Neuronal stem cell (in vitro differentiated cells): Measurements from ENCODE around the gene YIF1A.
A peak's percentile ranks its signal among the peaks of the same experiment; 100 is the strongest.

ENCODE experiments used
- DNase-seq: peaks from one replicate; pipeline ENCODE4 v3.0.0-alpha.2; 2013; ENCODE audit warnings: low spot score
- H2AFZ ChIP-seq: one replicate; pipeline ENCODE4 v1.6.1; 2013; ENCODE audit warnings: mild to moderate bottlenecking, low read length, inconsistent platforms
- H2AK5ac ChIP-seq: 2 replicates; pipeline ENCODE4 v1.6.1; 2013; ENCODE audit warnings: low read depth, mild to moderate bottlenecking, inconsistent platforms, low read length, moderate library complexity, mixed read lengths
- H2BK120ac ChIP-seq: 2 replicates; pipeline ENCODE4 v1.6.1; 2013; ENCODE audit warnings: low read depth, mild to moderate bottlenecking, inconsistent platforms, low read length, moderate library complexity, mixed read lengths
- H2BK12ac ChIP-seq: one replicate; pipeline ENCODE4 v1.6.1; 2013; ENCODE audit warnings: low read length, inconsistent platforms
- H2BK15ac ChIP-seq: 2 replicates; pipeline ENCODE4 v1.6.1; 2013; ENCODE audit warnings: mild to moderate bottlenecking, low read length, inconsistent platforms, mixed read lengths
- H2BK5ac ChIP-seq: one replicate; pipeline ENCODE4 v1.6.1; 2013; ENCODE audit warnings: inconsistent platforms, mild to moderate bottlenecking, low read length, moderate library complexity
- H3K14ac ChIP-seq: one replicate; pipeline ENCODE4 v1.6.1; 2013; ENCODE audit warnings: low read length, inconsistent platforms
- H3K18ac ChIP-seq: 2 replicates; pipeline ENCODE4 v1.6.1; 2013; ENCODE audit warnings: low read length, inconsistent platforms
- H3K23ac ChIP-seq: 2 replicates; pipeline ENCODE4 v1.6.1; 2013; ENCODE audit warnings: low read depth, mild to moderate bottlenecking, mixed read lengths, low read length, inconsistent platforms; ENCODE audit not compliant: poor library complexity
- H3K27ac ChIP-seq: replicated peaks from 3 replicates; pipeline ENCODE4 v1.5.1; 2013; ENCODE audit warnings: low read length, inconsistent platforms
- H3K27me3 ChIP-seq, 3 experiments: 2 replicates each; pipeline ENCODE4 v1.6.1; 2013; ENCODE audit warnings: low read length in 3 of 3, mild to moderate bottlenecking in 2 of 3, inconsistent platforms in 1 of 3, low read depth in 1 of 3, mixed read lengths in 1 of 3, moderate library complexity in 1 of 3; ENCODE audit not compliant: control insufficient read depth in 3 of 3, insufficient read depth in 3 of 3
- H3K36me3 ChIP-seq, 2 donors: replicated peaks in 1 of 2; 2 replicates each; pipeline ENCODE4 v1.6.1; 2013; ENCODE audit warnings: low read length in 2 of 2; ENCODE audit not compliant: control insufficient read depth in 2 of 2, insufficient read depth in 2 of 2
- H3K4ac ChIP-seq: 2 replicates; pipeline ENCODE4 v1.6.1; 2013; ENCODE audit warnings: inconsistent platforms, mild to moderate bottlenecking, low read length, moderate library complexity
- H3K4me1 ChIP-seq, 2 donors: 1 replicate in 1 of 2; 2 replicates in 1 of 2; pipeline ENCODE4 v1.6.1; 2013; ENCODE audit warnings: low read length in 2 of 2, low read depth in 1 of 2; ENCODE audit not compliant: control insufficient read depth in 2 of 2, insufficient read depth in 1 of 2
- H3K4me2 ChIP-seq: one replicate; pipeline ENCODE4 v1.6.1; 2013; ENCODE audit warnings: mild to moderate bottlenecking, low read length, inconsistent platforms; ENCODE audit not compliant: insufficient read depth, poor library complexity, severe bottlenecking
- H3K4me3 ChIP-seq, 2 donors: 2 replicates each; pipeline ENCODE4 v1.5.1; 2013; ENCODE audit warnings: low read length in 2 of 2, mild to moderate bottlenecking in 2 of 2, inconsistent platforms in 1 of 2, moderate library complexity in 1 of 2
- H3K79me1 ChIP-seq: one replicate; pipeline ENCODE4 v1.6.1; 2013; ENCODE audit warnings: low read depth, mild to moderate bottlenecking, inconsistent platforms, low read length, moderate library complexity
- H3K9ac ChIP-seq: one replicate; pipeline ENCODE4 v1.6.1; 2013; ENCODE audit warnings: mild to moderate bottlenecking, low read depth, low read length, inconsistent platforms; ENCODE audit not compliant: poor library complexity
- H3K9me3 ChIP-seq, 2 donors: replicated peaks in 1 of 2; 2 replicates each; pipeline versions ENCODE3 to v1.6.1; 2013; ENCODE audit warnings: low read length in 2 of 2, mild to moderate bottlenecking in 2 of 2, inconsistent platforms in 1 of 2, low read depth in 1 of 2, mixed read lengths in 1 of 2, moderate library complexity in 1 of 2; ENCODE audit not compliant: control insufficient read depth in 2 of 2, insufficient read depth in 1 of 2
- H4K8ac ChIP-seq: one replicate; pipeline ENCODE4 v1.6.1; 2013; ENCODE audit warnings: low read depth, mild to moderate bottlenecking, inconsistent platforms, low read length, moderate library complexity
- H4K91ac ChIP-seq: one replicate; pipeline ENCODE4 v1.6.1; 2013; ENCODE audit warnings: low read length, low read depth, mild to moderate bottlenecking, inconsistent platforms; ENCODE audit not compliant: poor library complexity
- WGBS, 2 donors: extraction: QIAGEN DNeasy Blood & Tissue Kit; methylation state at CpG; one replicate each; pipeline ENCODE4 v1.1.7; 2013; ENCODE audit warnings: missing lambda C conversion rate in 2 of 2, mixed read lengths in 1 of 2; ENCODE audit not compliant: insufficient read length in 2 of 2, insufficient replicate concordance in 1 of 2; ENCODE audit errors: extremely low coverage in 2 of 2; 5-methylcytosine and 5-hydroxymethylcytosine counted together

Gene YIF1A

DNA sequence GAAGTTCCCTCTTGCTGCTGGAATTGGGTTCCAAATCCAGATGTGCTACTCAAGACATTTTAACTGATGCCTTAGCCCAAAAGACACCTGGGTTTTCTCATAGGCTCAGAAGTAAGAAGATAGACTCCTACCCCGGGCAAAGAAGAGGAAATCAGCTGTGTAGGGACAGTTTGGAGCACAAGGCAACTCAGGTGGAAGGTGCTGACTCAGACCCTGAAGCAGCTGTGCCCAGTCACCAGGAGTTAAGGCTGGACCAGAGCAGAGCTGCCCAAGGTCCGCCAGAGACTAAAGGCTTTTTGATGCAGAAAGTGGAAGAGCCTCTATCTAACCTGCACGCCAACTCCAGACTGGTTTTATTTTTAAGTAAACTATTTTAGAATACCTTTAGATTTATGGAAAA is 41.1 kb downstream of the YIF1A start:
- Histone ChIP-seq H3K23ac (no peak overlapping the region), H2BK5ac (no peak overlapping the region), H3K4ac (no peak overlapping the region), H2AFZ (no peak overlapping the region), H3K4me3 (no peak overlapping the region), H3K9me3 (no peaks in the 10 kb centered on the region), H4K91ac (no peak overlapping the region), H3K14ac (no peak overlapping the region), H2BK12ac (no peak overlapping the region), H2AK5ac (no peak overlapping the region), H3K9ac (no peak overlapping the region), H3K18ac (no peak overlapping the region), H3K4me1 (peaks cover 0 to 5% of the 10 kb centered on the region in 2 donors), H3K36me3 (peaks cover 2 to 19% of the 10 kb centered on the region in 2 donors), H3K27me3 (no peaks in the 10 kb centered on the region), H2BK15ac (no peak overlapping the region), H4K8ac (no peak overlapping the region), H3K4me2 (no peak overlapping the region), H3K27ac (no peak overlapping the region), H2BK120ac (no peak overlapping the region), H3K79me1 (peaks cover 3% of the 10 kb centered on the region)
- WGBS, 2 donors = no CpG with 5 or more reads among the region's 3 CpGs
- no peak for DNase-seq

DNA sequence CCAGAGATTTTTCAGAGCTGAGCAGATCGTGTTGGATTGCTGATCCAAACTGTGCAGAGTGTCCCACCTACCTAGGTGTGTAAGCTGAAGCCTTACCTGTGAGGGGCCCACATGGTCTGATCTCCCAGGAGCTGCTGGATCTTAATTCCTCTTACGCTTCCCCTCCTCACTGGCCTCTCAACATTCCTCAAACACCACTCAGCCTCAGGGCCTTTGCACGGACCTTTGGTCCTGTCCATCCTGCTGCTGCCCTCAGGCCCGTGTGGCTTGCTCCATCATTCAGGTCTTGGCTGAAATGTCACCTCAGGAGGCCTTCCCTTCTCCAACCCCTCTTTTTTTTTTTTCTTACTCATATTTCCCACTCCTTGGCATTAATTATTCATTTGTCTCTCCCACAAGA is 41.6 kb downstream of the YIF1A start:
- H3K4ac ChIP-seq = no peak overlapping the region
- H4K8ac ChIP-seq = no peak overlapping the region
- H3K4me2 ChIP-seq = no peak overlapping the region
- H3K36me3 ChIP-seq = peaks cover 3 to 23% of the 10 kb centered on the region in 2 donors
- H3K14ac ChIP-seq = no peak overlapping the region
- no peak overlapping the region for H2BK12ac ChIP-seq
- H3K79me1 ChIP-seq = peaks cover 3% of the 10 kb centered on the region
- H3K9ac ChIP-seq = no peak overlapping the region
- H2BK15ac ChIP-seq = no peak overlapping the region
- H2AFZ ChIP-seq = no peak overlapping the region
- no peaks in the 10 kb centered on the region for H3K27me3 ChIP-seq
- no peak overlapping the region for H3K23ac ChIP-seq
- no peak overlapping the region for H2BK120ac ChIP-seq
- H4K91ac ChIP-seq = no peak overlapping the region
- no peak overlapping the region for H3K27ac ChIP-seq
- H2AK5ac ChIP-seq = no peak overlapping the region
- no peak overlapping the region for H3K4me3 ChIP-seq
- H3K18ac ChIP-seq = no peak overlapping the region
- H3K9me3 ChIP-seq = no peaks in the 10 kb centered on the region
- peaks cover 0 to 5% of the 10 kb centered on the region in 2 donors for H3K4me1 ChIP-seq
- no CpG with 5 or more reads among the region's 4 CpGs for WGBS, 2 donors
- DNase-seq = no peak
- H2BK5ac ChIP-seq = no peak overlapping the region

DNA sequence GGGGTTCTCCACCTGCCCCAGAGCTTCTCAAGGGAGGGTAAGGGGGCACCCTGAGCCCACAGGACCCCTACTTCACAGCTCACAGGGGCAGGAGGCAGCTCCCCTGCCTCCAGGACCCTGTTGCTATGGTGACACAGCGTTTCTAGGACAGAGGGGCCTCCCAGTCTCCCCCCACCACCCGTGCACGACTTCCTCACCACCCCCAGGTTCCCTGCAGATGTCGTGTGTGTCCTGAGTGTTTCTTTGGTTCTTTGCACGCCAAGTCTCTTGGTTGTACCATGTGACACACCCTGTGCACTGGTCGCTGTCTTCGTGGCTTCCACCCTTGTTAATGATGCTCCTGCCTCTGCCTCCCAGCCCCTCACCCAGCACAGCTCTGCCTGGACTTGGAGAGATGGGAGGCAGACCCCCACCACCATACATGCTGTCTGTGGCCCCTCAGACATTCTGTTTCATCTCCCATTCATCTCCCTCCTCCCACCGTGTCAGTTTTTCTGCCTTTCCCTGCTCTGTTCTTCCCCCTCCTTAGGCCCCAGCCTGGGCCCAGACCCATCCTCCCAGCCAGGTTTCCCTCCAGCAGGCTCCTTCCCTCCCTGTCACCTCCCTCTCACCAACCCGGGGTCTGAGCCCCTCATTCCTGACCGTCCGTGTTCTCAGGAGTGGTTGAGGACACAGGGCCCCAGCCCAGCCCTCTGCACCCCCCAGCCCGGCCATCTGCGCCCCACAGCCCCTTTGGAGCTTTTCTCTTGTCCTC is 45.0 kb downstream of the YIF1A start:
- H3K4me1 ChIP-seq = peaks cover 0 to 5% of the 10 kb centered on the region in 2 donors
- no peak overlapping the region for H3K4me3 ChIP-seq
- H3K79me1 ChIP-seq = no peaks in the 10 kb centered on the region
- WGBS, 2 donors = no CpG with 5 or more reads among the region's 13 CpGs
- no peaks in the 10 kb centered on the region for H3K9me3 ChIP-seq
- DNase-seq = no peak
- H3K18ac ChIP-seq = no peak overlapping the region
- peaks cover 3 to 37% of the 10 kb centered on the region in 2 donors for H3K36me3 ChIP-seq
- no peak overlapping the region for H3K23ac ChIP-seq
- no peak overlapping the region for H4K8ac ChIP-seq
- H2BK5ac ChIP-seq = peak overlapping the region; percentile 44
- H2BK15ac ChIP-seq = no peak overlapping the region
- no peaks in the 10 kb centered on the region for H3K27me3 ChIP-seq
- H3K4ac ChIP-seq = no peak overlapping the region
- H3K4me2 ChIP-seq = no peak overlapping the region
- H2AK5ac ChIP-seq = no peak overlapping the region
- H2BK120ac ChIP-seq = no peak overlapping the region
- H2BK12ac ChIP-seq = no peak overlapping the region
- no peak overlapping the region for H3K14ac ChIP-seq
- H2AFZ ChIP-seq = no peak overlapping the region
- no peak overlapping the region for H3K27ac ChIP-seq
- H3K9ac ChIP-seq = no peak overlapping the region
- no peak overlapping the region for H4K91ac ChIP-seq

DNA sequence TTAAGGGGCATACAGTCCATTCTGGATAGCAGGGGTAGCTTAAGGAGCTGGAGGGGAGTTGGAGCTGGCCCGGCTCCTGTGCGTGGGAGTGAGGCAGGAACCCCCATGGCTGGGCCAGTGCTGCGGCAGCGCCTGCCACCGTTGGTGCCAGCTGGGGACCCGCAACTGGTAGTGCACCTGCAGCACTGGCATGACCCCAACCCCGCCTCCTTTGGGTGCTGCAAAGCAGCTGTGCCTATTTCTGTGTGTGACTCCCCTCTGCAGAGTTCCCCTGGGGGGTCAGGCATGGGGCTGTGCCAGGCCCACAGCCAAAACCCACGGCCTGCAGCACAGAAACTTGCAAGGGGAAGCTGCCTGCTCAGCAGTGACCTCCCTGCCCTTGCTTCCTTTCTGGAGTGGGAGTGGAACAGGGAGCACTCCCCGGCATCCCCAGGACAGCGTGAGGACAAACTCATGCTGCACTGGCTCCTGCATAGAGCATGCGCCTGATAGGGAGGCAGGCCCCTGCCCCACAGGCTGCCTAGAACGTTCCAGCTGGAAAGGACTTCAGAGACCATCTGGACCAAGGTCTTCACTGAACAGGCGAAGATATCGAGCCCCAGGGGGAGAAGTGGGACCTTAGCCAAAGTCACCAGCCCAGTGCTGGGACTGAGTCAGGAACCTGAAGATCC is 46.7 kb downstream of the YIF1A start:
- Histone ChIP-seq H3K79me1 (no peaks in the 10 kb centered on the region), H3K9ac (no peak overlapping the region), H3K4me2 (no peak overlapping the region), H3K9me3 (no peaks in the 10 kb centered on the region), H3K4me1 (peaks cover 0 to 5% of the 10 kb centered on the region in 2 donors), H4K8ac (no peak overlapping the region), H2BK12ac (no peak overlapping the region), H3K36me3 (peaks cover 6 to 44% of the 10 kb centered on the region in 2 donors), H2BK5ac (no peak overlapping the region), H2AK5ac (no peak overlapping the region), H3K27me3 (no peaks in the 10 kb centered on the region), H3K4ac (no peak overlapping the region), H3K27ac (no peak overlapping the region), H4K91ac (no peak overlapping the region), H2BK120ac (no peak overlapping the region), H2BK15ac (no peak overlapping the region), H3K23ac (no peak overlapping the region), H3K4me3 (no peak overlapping the region), H2AFZ (no peak overlapping the region), H3K18ac (peak overlapping the region; percentile 3), H3K14ac (no peak overlapping the region)
- DNase-seq = no peak
- no CpG with 5 or more reads among the region's 14 CpGs for WGBS, 2 donors
